T follicular helper cell (primary cell): ENCODE measurements around the gene CLNK.
"Not testable (repeated sequence)": the region's sequence is repeated elsewhere in the genome, so short reads cannot be mapped to it uniquely, and the experiment has no call there.

Source experiments
- DNase-seq: peaks from one replicate; pipeline ENCODE4 v3.0.0-alpha.2; 2020; ENCODE audit warnings: low read depth

CLNK gene

DNA sequence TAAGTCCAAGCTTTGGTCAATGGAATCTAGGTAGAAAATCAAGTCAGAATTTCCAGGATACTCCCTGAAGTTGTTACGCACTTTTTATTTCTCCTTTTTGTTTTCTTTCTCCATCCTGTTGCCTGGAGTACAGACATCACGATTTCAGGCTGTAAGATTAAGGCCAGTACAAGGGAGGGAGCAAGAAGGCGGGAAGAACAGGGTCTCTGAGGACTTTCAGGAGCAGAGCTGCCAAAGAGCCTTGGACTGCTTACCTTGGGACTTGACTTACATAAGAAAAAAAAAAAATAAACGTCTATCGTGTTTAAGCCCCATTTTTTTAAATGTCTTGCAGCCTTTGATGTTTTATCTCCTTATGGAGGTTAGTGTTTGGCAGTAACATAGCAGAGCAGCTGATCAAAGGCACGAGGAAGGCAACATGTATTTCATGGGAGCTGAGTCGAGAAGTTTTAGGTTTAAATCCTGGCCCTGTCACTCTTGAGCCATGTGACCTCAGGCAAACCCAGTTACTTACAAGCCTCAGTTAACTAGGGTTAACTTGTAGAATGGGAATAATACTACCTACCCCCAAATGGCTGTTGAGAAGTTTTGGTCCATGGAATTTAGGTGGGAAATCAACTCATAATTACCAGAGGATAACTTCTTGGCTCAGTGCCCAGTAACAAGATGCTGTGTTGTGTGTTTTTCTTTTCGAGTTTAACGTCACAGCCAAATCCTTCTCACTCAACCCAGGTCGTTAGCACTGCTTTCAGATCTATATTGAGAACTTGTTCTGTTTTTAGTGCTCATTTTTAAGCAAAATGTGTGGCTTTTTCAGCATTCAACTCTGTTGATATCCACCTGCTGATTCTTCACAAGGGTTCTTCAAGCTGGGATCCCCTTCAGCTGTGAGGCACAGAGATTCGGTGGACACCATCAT is 106.8 kb downstream of the CLNK start:
- no peak for DNase-seq

DNA sequence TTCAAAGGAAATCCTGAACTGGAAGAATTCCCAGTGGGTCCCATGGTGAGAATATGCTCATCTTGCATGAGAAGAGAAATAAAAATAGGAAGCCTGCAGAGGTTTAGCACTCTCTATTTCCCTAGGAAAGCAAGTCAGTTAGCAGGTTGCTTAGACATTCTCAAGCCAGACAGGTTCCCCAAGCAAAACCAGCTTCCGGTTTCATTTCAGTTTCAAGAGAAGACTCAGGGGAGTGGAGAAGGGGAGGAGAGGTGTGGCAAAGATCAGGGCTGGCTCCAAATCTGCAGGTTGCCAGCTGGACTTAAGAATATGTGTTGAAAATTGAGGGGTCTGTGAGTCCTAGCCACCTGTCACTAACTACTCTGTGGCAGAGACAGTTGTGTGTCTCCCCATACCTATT is 107.5 kb downstream of the CLNK start:
- DNase-seq: no peak

DNA sequence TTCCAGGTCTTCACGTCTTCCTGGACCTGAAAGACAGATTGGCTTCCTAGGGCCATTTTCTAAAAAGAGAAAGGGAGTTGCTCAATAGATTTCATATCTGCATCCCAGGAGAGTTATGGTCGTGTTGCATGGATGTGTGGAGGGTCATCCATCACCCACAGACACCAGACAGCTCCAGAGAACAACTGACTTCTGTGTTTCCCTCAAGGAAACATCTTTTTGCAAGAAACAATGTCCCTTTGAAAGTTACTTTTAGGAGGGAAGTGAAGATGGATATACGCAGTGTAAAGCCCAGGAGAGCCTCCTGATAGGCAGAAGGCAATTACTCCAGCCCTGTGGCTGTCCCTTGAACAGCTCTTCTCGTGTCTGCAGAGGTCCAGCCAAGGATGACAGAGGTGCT is 108.3 kb downstream of the CLNK start:
- DNase-seq: no peak

DNA sequence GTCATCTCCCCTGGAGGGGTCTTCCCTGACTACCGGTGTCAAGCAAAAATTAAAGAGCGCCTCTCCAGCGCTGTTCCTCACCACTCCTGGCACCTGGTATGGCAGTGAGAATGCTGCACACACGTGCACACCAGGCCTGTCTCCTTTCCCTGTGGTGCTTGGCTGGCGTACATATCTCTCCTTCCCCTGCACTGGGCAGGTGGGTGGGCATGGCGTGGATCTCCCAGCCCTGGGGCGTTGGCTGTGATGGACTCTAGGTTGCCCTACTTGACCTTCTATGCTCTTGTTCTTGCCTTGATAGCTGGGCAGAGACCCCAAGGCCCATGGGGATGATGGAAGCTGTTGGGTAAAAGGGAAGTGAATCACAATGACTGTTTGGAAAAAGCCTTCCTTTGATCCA is 109.2 kb downstream of the CLNK start:
- no peak for DNase-seq

DNA sequence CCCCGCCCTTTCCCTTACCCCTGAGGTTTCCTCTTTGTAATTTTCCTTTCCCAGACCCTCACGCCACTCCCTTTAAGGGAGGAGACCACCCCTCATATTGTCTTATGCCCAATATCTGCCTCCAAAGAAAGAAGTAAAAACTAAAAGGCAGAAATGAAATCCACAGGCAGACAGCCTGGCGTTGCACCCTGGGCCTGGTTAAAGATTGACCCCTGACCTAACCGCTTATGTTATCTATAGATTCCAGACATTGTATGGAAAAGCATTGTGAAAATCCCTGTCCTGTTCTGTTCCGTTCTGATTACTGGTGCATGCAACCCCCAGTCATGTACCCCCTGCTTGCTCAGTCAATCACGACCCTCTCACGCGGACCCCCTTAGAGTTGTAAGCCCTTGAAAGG is 110.0 kb downstream of the CLNK start:
- DNase-seq: not testable (repeated sequence)

DNA sequence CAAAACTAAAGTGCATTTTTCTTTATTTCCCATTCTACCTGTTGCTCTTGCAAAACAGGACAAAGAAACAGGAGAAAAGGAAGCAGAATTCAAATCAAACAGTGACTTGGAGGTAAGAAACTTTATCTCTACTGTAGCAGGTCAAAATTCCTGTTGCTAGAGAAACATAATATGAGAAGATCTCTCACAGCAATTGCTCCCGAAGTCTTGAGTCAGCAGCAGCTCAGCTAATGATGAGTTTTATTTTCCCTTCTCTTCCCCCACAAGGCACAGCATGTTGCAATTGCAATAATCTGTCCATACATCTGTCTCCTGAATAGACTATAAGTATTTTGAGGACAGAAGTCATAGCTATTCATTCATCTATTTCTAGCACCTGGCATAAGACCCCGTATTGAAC is 112.7 kb downstream of the CLNK start:
- no peak for DNase-seq

DNA sequence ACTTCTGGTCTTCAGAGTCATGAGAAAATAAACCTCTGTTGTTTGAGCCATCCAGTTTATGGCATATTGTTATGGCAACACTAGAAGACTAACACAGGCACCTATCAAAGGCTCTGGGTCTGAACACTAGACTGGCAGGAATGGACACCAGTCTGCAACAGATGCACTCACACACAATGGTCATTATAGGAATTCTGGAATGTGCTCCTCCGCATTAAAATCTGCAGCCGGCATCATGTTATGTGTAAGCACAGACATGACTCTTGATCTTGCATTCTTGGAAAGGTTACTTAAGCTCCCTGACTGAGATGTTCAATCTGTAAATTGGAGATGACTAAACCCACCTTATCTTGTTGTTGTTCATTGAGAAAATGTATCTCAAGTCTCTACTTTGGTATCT is 115.1 kb downstream of the CLNK start:
- no peak for DNase-seq

DNA sequence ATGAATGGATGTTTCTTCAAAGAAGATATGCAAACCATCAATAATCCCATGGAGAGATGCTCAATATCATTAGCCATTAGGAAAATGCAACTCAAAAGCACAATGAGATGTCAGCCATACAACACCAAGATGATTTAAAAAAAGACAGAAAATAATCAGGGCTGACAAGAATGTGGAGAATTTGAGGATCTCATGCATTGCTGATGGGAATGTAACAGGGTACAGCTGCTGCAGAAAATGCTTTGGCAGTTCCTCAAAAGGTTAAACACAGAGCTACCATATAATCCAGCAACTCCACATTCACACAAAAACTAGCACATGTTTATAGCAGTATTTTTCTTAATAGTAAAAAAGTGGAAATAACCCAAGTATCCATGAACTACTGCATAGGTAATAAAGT is 116.8 kb downstream of the CLNK start:
- DNase-seq: no peak

DNA sequence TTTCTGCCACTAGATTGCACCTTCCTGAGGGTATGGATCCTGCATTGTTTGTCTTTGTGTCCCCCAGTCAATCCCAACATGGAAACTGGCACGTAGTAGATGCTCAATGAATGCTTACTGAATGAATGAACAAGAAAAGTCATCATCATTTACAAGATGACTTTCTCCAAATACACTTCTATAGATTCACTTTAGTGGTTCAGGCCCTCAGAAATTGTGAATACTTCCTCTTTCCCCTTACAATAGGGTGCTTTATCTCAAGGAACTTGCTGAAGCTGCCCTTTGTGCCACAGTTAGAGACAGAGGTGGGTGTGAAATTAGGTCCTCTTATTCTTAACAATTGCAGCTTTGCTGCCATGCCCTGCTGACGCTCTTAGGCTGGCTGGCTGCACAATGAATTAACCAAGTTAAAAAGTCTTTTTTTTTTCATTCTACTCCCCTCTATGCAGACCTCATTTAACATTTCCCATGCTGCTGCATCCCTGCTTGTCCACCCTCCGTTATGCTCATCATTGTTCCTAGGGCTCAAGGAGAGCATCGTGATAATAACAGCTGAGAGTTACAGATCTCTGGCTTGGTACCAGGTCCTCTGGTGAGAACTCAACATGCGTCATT is 119.3 kb downstream of the CLNK start:
- DNase-seq: no peak

DNA sequence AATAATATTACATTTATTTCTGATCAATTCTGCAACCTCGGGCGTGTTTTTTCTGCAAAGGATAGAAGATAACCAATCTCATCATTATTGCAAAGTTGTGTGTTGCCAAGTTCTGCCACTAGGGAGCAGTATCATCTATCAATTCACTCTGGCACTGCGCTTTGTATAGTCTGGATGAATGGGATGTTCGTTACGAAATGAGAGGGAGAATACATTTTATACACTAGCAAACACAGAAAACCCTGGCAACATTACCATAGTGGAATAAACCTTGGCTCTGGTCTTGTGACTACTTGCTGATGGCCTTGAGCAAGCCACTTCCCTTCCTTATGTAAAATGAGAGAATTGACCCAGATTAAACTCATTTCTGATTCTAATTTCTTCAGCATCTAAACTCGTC is 129.9 kb downstream of the CLNK start:
- DNase-seq: peak; percentile 18

DNA sequence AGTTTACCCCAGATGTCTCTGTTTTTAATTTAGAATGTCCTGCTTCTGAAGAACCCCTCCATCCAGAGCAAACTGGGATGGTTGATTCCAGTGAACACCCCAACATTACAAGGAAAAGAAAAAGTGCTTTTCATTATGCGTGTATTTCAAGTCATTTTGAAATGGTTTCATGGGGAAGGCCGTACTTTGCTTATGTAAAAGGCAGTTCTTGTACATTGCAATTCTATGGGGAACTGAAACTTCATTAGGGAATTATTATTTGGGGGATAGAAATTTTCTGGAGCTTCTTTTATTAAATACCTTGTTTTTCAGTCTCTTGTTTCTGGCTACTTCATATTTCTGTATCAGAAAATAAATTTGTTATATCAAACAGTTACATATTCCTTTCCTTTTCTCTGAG is 130.4 kb downstream of the CLNK start:
- DNase-seq: no peak

DNA sequence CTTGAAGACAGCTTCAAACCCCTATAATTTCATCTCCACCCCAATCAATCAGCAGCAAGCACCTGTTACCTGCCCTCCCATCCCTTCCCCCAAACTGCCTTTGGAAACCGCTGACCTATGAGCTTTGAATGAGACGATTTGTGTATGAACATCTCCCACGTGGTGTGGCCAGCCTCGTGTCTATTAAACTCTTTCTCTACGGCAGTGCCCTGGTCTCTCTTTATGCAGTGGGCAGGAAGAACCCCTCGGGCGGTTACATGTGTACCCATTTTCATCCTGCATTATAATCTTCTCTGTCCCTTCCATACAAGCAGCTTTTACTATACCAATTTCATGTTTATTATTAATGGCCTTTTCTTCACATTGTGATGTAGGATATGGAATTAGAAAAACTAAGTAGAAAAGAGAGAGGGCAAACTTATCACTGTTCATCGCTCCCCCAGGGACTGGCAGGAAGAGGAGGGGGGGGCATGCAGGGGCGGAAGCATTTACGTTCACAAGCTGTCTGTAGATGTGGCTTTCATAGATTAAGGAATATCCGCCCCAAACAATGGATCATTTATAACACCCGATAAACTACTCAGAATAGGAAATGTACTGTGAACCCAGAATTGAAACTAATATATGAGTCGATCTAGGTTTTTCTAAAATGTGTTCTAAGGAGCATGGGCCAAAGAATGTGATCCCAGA is 131.8 kb downstream of the CLNK start:
- no peak for DNase-seq

DNA sequence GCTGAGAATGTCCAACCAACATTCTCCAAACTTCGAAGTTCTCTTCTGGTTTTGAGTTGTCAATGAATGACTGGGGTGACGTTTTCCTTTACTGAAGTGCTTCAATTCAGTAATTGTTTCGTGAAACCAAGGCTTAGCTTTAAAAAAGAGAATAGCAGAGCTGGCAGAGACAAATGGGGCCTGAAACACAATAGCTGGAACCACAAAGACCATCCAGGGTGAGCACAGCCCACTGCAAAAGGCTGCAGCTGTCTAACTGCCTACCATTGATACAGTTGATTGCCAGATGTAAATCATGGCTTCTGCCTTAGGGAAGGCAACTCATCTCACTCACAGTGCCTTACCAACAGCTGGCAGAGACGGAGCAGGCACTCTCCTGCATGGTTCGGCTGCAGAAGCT is 148.7 kb downstream of the CLNK start:
- DNase-seq: no peak

DNA sequence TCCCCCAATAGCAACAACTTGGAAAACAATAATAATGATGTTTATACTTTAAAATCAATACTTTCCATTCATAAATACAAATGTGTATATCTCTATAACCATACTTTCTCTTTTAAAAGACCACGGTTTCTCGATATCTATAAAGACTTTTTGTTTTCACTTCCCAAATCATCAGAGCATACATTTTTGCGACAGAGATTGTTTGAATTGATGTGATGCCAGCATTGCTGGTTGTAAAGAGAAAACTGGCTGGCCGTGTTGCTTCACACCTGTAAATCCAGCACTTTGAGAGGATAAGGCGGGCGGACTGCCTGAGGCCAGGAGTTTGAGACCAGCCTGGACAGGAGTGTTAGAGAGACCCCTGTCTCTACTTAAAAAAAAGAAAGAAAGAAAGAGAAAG is 149.7 kb downstream of the CLNK start:
- DNase-seq: no peak

DNA sequence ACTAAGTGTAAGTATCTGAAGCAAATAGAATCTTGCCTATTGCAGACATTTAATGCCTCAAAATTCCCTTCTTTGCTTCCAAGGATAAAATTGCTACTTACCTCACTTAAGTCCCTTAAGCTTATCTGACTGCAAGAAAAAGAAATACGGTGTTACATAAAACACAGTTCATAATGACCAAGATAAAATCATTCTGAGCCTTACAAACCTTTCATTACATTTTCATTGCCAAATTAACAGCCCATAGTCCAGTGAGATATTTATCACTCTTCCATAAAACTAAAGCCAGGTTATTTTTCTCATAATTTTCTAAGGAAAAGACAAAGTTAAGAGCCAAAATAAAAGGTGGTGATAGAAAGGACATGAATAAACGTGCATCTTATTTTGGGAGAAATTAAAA is 152.4 kb downstream of the CLNK start:
- no peak for DNase-seq

DNA sequence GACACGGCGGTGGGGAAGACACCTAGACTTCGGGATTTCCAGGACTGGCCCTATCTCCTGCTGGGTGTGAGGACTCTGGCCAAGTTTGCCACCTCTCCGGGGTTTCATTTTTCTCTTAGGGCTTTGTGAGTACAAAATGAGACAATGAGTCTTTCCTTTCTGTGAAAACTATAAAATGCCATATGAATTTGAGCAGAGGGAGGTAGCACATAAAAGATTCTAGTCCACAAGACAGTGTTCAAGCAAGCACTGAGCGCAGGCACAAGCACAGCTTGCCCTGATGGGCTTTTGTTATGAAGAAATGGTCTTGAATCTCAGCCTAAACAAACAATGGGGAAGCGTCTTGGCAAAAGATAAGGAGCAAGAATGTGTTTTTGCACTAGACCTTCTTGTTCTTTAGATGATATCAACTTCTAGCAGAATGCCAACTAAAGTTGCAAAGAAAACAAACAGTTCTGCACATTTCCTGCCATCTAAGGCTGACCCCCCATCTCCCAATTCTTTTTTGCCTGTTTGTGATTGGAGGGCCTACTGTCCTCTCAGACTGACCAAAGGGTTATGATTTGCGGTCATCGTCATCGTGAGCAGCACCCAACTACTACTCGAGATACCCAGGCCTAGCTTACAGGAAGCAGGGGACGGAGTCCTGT is 154.3 kb downstream of the CLNK start:
- DNase-seq: no peak

DNA sequence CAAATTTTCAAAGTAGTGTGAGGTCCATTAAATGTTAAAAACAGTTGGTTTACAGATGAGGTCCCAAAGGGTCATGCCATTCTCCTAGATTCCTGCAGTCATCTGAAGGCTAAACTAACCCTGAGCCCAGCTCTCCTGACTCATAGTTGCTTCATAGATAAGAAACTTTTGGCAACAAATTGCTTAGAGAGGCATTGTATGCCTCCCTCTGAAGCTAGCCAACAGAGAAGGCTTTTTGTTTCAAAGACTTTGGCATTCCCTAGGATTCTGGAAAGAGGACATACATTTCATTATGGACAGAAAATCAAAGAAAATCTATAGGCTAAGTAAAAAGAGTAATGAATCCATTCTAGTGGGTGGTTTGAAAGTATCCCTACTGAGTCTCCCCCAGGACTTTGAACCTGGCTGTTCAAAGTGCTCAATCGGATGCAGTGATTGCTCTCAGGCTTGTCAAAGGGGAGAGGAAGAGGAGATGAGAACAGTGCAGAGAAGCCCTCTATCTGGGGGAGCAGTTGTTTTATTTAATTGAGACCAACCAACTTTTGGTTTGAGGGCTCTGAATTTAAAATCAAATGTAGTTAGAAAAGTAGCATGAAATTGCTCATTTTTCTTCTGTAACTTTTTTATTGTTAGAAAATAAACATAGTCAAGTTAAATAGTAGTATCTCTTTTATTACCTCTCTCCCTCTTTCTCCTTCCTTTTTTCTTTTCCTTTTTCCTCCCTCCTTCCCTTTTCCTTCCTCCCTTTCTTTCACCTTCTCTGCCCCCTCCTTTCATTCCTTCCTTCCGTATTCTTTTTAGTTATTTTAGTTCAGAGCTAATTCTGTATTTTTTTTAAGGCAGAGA is 155.1 kb downstream of the CLNK start:
- no peak for DNase-seq

DNA sequence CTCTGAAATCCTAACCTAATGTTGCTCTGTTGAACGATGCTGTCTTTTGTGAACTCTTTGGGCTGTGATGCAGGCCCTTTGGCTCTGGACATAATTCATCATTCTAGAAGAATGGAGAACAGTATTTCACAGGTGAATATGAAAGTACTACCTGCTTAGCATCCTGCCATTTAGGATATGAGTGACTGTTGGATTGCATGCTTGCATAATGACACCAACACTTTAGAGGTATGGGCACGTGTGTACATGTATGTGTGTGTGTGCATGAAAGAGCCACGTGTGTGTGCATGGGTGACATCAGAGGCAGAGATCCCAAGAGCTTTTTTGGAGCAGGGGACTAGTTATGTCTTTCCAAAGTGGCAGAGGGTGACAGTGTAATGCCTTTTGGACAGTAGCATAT is 157.1 kb downstream of the CLNK start:
- no peak for DNase-seq

DNA sequence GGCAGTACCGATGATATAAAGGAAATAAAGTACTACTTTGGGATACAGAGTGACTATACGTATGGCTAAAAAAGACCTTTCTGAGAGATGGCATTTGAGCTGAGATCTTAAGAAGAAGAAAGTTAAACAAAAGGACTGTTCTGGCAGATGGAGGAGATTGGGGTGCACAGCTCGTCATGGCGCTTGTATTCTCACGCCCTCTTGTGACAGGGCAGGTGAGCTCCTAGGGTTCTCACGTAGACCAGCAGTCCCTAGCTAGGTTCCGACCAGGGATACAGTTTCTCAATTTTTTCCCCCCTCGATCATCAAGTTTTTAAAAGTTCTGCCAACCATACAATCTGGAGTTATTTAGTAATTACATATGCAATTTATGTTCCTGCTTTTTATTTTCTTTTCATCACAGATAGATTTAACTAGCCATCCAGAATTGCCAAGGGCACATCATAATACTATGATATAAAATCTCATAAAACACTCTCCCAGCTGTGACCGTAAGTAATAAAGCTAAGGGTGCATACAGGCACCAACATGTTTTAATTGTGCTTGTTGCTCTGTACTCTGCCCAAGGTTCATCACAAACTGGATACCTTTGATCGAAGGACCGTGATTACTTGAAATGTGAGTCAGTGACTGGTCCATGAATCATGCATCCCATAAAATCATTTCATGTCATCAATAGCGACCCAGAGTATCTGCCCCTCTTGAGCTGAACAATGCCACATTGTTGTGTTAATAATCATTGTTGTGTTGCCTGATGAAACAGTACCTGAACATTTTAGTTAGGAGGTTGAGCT is 157.9 kb downstream of the CLNK start:
- no peak for DNase-seq

DNA sequence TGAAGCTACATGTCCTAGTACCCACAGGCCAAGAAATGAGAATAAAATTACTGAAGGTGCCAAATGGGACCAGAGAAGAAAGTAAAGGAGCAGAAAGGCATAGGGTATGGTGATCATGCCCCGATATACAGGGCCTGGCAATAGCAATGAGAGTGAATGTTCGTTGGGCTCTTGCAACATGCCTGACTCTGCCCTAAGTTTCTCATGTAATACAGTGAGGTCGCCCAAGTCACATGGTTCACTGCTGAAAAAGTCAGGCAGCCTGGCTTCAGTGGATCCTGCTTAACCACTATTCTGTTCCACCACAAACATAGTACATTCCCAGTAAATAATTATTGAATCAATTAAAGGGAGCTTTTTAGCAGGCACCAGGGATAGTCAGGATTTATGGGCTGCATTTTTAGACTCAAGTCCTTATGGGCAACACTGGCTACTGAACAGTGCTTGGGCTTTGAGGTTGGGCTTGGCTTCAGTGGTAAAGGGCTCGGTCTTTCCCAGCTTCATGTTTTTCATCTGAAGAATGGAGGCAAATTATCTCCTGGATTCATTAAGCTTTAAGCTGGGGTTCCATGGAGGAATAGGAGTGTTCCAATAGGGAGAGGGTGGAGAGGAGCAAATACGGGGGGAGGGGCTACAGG is 160.3 kb downstream of the CLNK start:
- no peak for DNase-seq
